GM23248 (cell line): ENCODE data around the gene PRSS58.

Experiments used
- EZH2 ChIP-seq: fragments of 200-600 bp; sonication (generic); IDR thresholded peaks from 2 replicates; pipeline ENCODE4 v1.6.1; 2018; ENCODE audit warnings: antibody characterized with exemption, mild to moderate bottlenecking; ENCODE audit not compliant: insufficient read depth, poor library complexity, severe bottlenecking
- EZH2phosphoT487 ChIP-seq: fragments of 200-600 bp; sonication (generic); IDR thresholded peaks from 2 replicates; pipeline ENCODE4 v1.6.1; 2018; ENCODE audit warnings: antibody characterized with exemption, moderate library complexity, mild to moderate bottlenecking, low read depth; ENCODE audit not compliant: insufficient read depth

DNA sequence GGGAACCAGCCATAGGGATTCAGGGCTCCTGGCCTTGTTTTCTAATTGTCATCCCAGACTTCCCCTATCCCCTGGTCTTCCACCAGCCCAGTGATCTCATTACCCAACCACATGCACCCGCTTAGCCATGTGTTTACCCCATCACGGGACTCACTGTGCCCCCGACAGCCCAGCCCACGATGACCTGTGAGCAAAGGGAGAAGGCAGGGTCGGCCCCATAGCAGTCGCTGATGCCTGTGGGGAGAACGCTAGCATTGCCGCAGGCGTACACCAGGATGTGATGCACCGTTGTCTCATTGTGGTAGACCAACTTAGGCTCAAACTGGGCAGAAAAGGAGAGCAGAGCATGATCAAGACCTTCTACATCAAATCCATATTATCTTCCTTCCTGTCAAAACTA is 14.0 kb downstream of the PRSS58 start:
- no peak for TF ChIP-seq EZH2
- TF ChIP-seq EZH2phosphoT487, result no peak
